AG10803 (cell line): ENCODE measurements around the gene CFAP251.
A peak's percentile ranks its signal among the peaks of the same experiment; 100 is the strongest.
"Not testable (repeated sequence)": the region's sequence is repeated elsewhere in the genome, so short reads cannot be mapped to it uniquely, and the experiment has no call there.

Source experiments
- DNase-seq: peaks from one replicate; pipeline ENCODE4 v3.0.0; 2010; ENCODE audit warnings: low read depth
- H3K4me3 ChIP-seq: 2 replicates; pipeline ENCODE4 v1.5.1; 2011; ENCODE audit warnings: mild to moderate bottlenecking, low read length, control low read depth
- CTCF ChIP-seq: conservative IDR thresholded peaks from 2 replicates; pipeline ENCODE4 v1.5.1; 2011; ENCODE audit warnings: mild to moderate bottlenecking, low read length, control low read depth, inconsistent platforms

Gene CFAP251

GRCh38 chr12:121917950-121918678, at the start of gene CFAP251:
CFAP251 (plus strand) TSS chr12:121918592; CDS start chr12:121921306, 2,714 bp downstream.
- TF ChIP-seq CTCF, result peak; percentile 54
- peak; percentile 78 for DNase-seq
- H3K4me3 ChIP-seq, result peak within 1 kb of the TSS; percentile 45

- H3K4me3 ChIP-seq, DNase-seq: not testable (repeated sequence)
Observed at GRCh38 chr12:121869229-121869628, 49.2 kb upstream of the CFAP251 start.

- no peak for TF ChIP-seq CTCF
- DNase-seq, result no peak
- H3K4me3 ChIP-seq, result no peak overlapping the region
Observed at GRCh38 chr12:121871467-121871866, 46.9 kb upstream of the CFAP251 start.

- peak; percentile 94 for DNase-seq
- TF ChIP-seq CTCF, result no peak
- H3K4me3 ChIP-seq, result no peak overlapping the region
Observed at GRCh38 chr12:121872546-121873215, 45.7 kb upstream of the CFAP251 start.

- TF ChIP-seq CTCF, result no peak
Observed at GRCh38 chr12:121873216-121873569, 45.2 kb upstream of the CFAP251 start.

GRCh38 chr12:121874071-121874470, 44.3 kb upstream of the CFAP251 start:
- TF ChIP-seq CTCF, result no peak
- H3K4me3 ChIP-seq, result no peak overlapping the region

More at GRCh38 chr12:121873216-121873569, 45.2 kb upstream of the CFAP251 start:
- no peak overlapping the region for H3K4me3 ChIP-seq
- DNase-seq, result no peak

GRCh38 chr12:121875582-121875981, 42.8 kb upstream of the CFAP251 start:
- no peak for TF ChIP-seq CTCF
- no peak for DNase-seq
- H3K4me3 ChIP-seq, result no peak overlapping the region

More at GRCh38 chr12:121874071-121874470, 44.3 kb upstream of the CFAP251 start:
- no peak for DNase-seq

GRCh38 chr12:121876080-121876447, 42.3 kb upstream of the CFAP251 start:
- not testable (repeated sequence) for DNase-seq, H3K4me3 ChIP-seq
